CD4-positive, alpha-beta T cell treated with Interleukin-12 subunit alpha and Interleukin-12 subunit beta, for 1 hour (primary cell): Measurements from ENCODE around the gene PNCK.

ENCODE experiments used
- DNase-seq: peaks from one replicate; pipeline ENCODE4 v3.0.0-alpha.2; 2020

Gene PNCK

GRCh38 chrX:153640045-153640686, 33.4 kb downstream of the PNCK start:
- no peak for DNase-seq

DNA sequence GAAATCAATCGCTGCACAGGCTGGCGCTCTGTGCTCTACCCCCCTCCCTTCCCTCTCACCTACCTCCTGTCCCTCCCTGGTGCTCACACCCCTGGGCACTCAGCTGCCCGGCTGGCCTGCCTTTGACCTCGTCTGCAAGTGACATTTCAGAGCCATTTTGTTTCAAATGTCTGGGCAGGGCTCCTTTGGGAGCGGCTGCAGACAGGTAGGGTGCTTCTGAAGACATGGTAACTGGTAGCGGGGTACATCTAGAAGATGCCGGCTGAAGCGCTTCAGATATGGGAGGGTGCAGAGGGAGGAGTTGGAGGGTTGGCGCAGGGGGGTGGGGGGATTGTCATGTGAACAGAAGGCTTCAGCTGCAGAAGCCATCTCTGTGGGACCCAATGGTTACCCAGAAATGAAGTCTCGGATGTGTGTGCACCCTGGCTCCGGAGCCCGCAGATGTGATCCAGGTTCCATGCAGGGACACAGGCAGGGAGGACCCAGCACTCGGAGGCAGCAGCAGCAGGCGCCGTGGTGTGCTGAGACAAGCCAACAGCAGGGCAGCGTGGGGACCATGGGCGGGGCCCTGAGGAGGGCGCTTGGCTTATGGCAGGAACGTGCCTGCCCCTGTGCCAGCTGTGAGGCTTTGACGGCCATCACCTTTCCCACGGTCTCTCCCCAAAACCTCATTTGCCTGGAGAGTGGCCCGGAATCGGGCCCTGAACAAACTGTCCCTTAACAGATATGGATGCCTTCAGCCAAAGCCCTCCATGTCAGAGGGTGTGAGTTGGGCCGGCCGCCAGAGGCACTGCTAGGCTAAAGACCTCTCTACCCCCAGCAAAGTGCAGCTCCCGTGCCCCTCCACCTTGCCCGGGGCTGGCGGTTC, 34.2 kb downstream of the PNCK start:
- no peak for DNase-seq

DNA sequence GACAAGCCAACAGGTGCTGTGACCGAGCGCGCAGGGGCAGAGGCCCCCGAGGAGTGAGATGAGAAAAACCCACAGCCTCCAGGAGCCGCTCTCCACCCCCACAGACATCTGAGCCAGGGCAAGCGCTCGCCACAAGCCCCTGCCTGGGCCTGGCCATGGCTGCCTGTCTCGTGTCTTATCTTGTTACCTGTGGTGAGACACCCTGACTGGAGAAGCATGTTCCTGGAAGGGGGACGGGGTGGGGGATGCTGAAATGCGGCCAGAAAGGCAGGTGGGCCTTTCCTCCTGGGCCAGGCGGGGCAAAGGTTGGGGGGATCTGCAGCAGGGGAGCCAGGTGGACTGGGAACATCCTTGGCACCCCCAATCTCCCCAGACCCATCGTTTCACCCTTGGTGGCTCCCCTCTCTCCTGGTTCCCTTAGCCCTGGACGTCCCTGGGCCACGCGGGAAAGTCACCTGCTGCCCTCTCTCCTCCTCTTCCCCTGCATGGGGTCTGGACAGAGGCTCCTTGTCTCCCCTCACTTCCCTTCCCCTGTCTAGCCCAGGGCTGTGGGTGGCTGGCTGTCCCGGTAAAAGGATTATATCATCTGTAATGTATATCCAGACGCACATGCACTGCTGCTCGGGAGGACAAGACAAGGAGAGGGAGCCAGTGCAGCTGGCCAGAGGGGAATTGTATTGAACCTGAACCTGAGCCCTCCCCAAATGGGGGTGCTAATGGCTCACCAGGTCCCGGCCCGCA, 35.0 kb downstream of the PNCK start:
- no peak for DNase-seq

- no peak for DNase-seq
Measured at GRCh38 chrX:153638041-153638371, 35.6 kb downstream of the PNCK start.

- DNase-seq = no peak
Measured at GRCh38 chrX:153637121-153638040, 36.2 kb downstream of the PNCK start.

DNA sequence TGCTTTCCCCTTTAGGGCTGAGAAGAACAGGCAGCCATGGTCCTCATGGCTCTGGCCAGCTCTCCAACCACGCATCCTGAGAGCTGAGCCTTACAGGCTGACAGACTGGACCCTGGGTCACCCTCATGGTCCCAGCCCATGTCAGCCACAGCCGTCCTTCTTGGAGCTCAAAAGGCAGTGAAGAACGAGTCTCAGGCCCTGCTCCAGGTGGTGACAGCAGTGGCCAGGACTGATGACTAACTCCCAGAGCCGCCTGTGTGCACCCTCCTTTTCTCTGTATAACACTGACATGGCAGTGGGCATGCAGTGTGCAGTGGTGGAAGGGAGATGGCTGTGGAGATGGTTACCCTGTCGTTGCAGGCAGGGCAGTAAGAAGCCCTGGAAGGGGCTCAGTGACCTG, 36.9 kb downstream of the PNCK start:
- no peak for DNase-seq

DNA sequence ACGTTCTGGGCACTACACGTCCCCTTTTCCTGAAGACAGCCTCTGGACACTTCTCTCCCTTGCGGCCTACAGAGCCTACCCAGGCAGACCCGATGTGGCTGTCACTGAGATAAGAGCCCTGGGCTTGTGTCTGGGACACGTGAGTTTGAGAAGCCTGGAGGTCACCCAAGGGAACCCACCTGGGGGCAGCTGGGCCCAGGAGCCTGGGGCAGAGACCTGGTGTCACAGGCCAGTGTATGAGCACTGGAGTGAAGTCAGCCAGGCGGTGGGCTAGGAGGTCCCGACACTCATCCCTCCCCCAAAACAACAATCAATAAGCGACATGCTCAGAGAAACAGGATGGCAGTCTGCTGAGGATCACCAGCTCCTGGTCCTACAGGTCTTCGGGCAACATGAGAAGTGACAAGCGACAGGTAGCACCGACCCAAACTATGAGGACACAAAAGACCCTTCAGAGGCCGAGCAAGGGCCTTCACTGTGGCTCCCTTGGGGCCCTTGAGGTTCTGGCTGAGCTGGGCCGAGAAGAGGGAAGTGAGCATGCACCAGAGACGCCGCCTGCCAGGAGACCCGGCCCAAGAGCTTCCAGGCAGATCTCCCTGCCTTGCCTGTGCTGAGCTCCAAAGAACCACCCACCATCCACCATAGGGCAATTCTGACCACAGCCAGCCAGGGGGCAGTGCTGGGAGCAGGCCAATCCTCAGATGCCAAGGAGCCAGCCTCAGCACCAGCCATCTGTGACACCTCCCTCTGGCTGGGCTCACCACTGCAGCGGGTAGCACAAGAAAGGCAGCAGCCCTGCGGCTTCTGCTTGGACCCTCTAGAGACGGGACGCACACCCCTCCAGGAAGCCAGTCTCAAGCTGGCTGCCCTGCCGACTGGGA, 37.6 kb downstream of the PNCK start:
- peak; percentile 11 for DNase-seq

GRCh38 chrX:153635388-153635787, 38.2 kb downstream of the PNCK start:
- no peak for DNase-seq

DNA sequence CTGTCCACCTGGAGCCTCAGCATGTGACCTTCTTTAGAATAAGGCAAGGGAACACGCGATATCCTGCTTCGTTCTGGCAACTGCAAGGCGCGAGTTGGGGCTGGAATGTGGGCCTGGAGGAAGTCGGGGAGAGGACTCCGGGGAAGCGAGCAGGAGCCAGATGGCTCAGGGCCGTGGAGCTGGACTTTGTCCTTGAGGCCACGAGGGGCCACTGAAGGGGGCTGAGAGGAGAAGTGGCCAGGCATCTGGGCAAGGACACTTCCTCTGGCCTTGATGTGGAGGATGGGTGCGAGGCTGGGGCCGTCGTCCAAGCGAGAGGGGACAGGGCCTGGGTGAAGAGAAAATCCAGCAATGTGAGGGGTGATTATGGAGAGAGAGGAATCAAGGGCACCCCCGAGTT, 38.8 kb downstream of the PNCK start:
- DNase-seq = no peak

- no peak for DNase-seq
Measured at GRCh38 chrX:153634236-153634635, 39.4 kb downstream of the PNCK start.

DNA sequence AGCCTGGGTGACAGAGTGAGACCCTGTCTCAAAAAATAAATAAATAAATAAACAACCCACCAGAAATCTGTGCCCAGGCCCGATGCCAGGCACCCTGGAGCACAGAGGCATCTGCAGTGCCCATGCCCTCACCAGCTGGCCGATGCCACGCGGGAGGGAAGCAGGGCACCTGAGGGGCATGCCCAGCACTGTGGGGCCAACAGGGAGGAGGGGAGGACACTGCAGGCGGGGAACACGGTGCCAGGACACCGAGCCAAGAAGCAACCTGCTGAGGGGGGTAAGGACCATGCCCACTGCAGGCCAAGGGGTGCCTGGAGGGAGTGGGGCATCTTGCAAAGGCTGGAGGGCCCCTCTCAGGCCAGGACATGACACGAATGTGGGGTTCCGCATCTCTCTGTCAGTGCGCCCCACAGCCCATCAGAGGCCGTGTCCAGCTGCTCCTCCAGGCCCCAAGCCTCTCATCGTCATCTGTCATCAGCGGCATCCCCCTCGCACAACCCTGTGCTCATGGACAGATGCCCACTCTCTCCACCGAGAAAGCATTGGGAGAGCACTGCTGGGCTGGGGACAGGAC, 39.9 kb downstream of the PNCK start:
- DNase-seq = no peak

DNA sequence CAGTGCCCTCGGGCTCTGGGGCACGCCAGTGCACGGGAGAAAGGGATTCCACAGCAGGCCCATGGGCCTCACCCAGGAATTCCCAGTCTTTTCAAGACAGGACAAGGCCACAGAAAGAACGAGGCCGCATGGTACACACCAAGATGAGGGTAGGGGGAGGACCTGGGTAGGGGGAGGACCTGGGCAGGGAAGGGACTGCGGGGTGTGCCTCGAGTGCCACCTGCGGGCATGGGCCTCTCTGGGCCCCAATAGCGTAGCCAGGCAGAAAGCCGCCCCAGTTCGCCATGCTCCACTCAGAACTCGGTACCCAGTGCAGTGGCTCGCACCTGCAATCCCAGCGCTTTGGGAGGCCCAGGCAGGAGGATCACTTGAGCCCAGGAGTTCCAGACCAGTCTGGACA, 40.6 kb downstream of the PNCK start:
- no peak for DNase-seq

DNA sequence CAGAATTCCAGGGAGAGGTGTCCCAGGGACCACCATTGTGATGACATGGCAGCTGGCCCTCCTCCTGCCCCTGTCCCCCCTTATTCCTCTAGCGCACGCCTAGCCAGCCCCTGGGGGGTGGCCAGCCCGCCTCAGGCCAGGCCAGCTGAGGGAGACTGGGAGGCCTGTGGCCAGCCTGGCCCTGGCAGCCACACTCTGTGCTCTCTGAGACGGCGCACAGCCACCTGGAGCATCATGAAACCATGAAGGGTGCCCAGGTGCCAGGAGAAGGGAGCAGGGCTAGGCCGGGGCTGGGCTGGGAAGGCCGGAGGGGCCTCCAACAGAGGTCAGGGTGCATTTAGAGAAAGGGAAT, 41.0 kb downstream of the PNCK start:
- no peak for DNase-seq

GRCh38 chrX:153631907-153632594, 41.6 kb downstream of the PNCK start:
- DNase-seq = no peak

DNA sequence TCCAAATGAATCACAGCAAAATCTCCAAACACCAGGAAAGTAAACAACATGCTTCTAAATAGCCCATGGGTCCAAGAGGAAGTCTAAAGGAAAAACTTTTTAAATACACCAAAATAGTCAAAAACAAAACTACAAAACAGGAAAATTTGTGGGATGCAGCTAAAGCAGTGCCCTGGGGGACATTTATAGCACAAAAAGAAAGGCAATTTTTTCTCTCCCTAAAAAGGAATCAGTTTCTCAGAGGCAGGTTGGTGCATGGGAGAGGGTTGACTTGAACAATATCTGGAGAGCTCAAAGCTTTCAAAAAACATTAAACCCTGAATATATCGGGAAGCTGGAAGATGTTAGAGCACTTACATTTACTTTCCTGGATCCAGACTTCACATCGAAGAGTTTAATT, 42.3 kb downstream of the PNCK start:
- no peak for DNase-seq

- DNase-seq = no peak
Measured at GRCh38 chrX:153628665-153629064, 44.9 kb downstream of the PNCK start.

DNA sequence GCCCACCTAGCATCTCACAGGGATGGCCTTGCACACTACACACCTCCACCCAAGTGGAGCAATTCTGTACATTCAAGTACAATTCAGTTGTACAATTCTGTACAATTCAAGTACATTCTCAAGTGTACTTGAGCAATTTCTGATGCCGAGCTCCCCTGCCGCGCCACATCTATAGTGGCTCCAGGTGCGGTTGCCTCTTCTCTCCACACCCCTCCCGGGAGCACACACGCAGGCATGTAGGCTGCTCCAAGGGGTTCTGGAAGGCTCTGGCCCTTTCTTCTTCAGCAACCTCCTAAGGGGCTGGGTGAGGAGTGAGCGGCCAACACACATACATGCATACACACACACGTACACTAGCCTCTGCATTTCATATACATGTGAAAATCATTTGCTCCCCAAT, 45.5 kb downstream of the PNCK start:
- DNase-seq = no peak

DNA sequence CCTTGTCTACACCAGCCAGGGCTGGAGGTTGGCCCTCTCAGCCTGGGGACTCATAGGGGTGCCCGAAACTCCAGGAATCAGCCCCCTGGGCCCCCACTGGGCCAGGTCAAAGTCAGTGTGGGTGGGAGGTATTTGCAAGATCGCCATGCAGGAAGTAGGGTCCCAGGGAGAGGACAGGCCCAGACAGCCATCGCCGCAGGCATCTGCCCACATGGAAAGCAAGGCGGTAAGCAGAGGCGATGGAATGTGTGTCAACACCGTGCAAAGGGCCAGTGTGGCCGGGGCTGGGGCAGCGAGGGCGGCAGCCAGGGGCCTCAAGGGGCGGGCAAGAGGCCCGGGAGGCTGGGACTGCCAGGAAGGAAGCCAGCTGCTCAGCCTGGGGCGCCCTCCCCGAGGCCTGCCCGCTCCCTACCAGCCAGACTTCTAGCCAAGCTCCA, 45.9 kb downstream of the PNCK start:
- no peak for DNase-seq

DNA sequence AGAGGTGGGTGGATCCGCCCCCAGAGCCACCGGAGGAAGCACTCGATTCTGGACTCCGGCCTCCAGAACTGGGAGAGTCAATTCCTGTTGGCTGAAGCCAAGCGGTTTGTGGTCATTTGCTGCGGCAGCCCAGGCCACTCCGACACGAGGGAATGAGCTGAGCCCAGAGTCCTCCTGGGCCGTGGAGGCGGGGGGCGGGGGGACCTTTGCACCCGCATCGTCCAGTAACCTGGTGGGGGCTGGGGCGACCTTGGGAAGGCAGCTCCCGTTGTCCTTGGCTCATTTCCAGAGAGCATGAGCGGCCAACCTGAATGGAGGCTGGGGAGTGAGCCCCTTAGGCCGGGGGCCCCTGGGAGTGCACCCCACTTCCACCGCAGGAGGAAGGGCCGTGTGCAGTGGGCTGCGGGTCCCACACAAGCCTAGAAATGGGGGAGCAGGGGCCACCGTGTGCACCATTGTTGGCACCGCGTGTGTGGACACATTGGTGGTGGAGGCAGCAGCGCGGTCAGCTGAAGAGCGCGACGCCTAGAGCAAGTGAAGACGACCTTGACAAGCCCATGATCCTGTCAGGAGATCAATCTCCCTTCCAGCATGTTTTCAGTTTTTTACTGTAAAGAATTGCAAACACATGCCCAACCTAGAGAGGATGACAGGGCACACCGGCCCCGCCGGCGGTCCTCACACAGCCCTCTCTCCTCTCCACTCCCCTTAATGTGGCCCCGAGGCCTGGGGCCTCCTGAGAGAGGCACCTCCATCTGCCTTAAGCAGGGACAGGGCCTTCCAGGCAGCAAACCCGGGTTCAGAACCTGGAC, 46.5 kb downstream of the PNCK start:
- no peak for DNase-seq

- no peak for DNase-seq
Measured at GRCh38 chrX:153626025-153626633, 47.5 kb downstream of the PNCK start.
